GM19438 (cell line): ENCODE results near the gene RDX.

ENCODE experiments used
- ATAC-seq: cut with Tn5 transposase; IDR thresholded peaks from one replicate; pipeline ENCODE4 v1.9.1; 2021; ENCODE audit warnings: low read depth; ENCODE audit not compliant: unreplicated experiment

Gene RDX

GRCh38 chr11:110147962-110148709, 148.3 kb downstream of the RDX start:
- no peak for ATAC-seq

GRCh38 chr11:110141812-110142211, 154.6 kb downstream of the RDX start:
- no peak for ATAC-seq

GRCh38 chr11:110134110-110134509, 162.3 kb downstream of the RDX start:
- no peak for ATAC-seq

- no peak for ATAC-seq
Observed at GRCh38 chr11:110133160-110133559, 163.3 kb downstream of the RDX start.

GRCh38 chr11:110131386-110132123, 164.9 kb downstream of the RDX start:
- ATAC-seq, result no peak

- ATAC-seq, result no peak
Observed at GRCh38 chr11:110130642-110131238, 165.7 kb downstream of the RDX start.

- ATAC-seq, result no peak
Observed at GRCh38 chr11:110128161-110128560, 168.3 kb downstream of the RDX start.

- no peak for ATAC-seq
Observed at GRCh38 chr11:110126936-110127335, 169.5 kb downstream of the RDX start.

- ATAC-seq, result no peak
Observed at GRCh38 chr11:110125632-110126031, 170.8 kb downstream of the RDX start.
